H9 (cell line): ENCODE data around the gene SPEG. TPM values are rescaled to one million over a fixed set of nuclear protein-coding genes. Genes with fewer than 3 reads are reported as not detected.

ENCODE experiments used
- DNase-seq: peaks from one replicate; pipeline ENCODE4 v3.0.0-alpha.2; 2017
- H2AFZ ChIP-seq: one replicate; pipeline ENCODE4 v1.6.1; 2013; ENCODE audit warnings: mild to moderate bottlenecking, low read length, control low read depth, moderate library complexity
- H2AK5ac ChIP-seq: 2 replicates; pipeline ENCODE4 v1.6.1; 2013; ENCODE audit warnings: low read length, control low read depth, mixed read lengths; ENCODE audit not compliant: insufficient read length
- H2BK120ac ChIP-seq: one replicate; pipeline ENCODE4 v1.6.1; 2013; ENCODE audit warnings: low read depth, mild to moderate bottlenecking, low read length, control low read depth, inconsistent platforms; ENCODE audit not compliant: poor library complexity, severe bottlenecking
- H2BK12ac ChIP-seq: 2 replicates; pipeline ENCODE4 v1.6.1; 2013; ENCODE audit warnings: low read length, control low read depth, mixed read lengths, low read depth; ENCODE audit not compliant: insufficient read length
- H2BK15ac ChIP-seq: 2 replicates; pipeline ENCODE4 v1.6.1; 2013; ENCODE audit warnings: low read depth, low read length, control low read depth
- H2BK20ac ChIP-seq: one replicate; pipeline ENCODE4 v1.6.1; 2013; ENCODE audit warnings: low read depth, mild to moderate bottlenecking, low read length, control low read depth, inconsistent platforms; ENCODE audit not compliant: poor library complexity, severe bottlenecking
- H2BK5ac ChIP-seq: 2 replicates; pipeline ENCODE4 v1.6.1; 2013; ENCODE audit warnings: low read length, control low read depth, mixed read lengths; ENCODE audit not compliant: insufficient read length
- H3K14ac ChIP-seq: 2 replicates; pipeline ENCODE4 v1.6.1; 2013; ENCODE audit warnings: low read length, control low read depth; ENCODE audit not compliant: insufficient read depth
- H3K18ac ChIP-seq: 2 replicates; pipeline ENCODE4 v1.6.1; 2013; ENCODE audit warnings: low read depth, mild to moderate bottlenecking, mixed read lengths, low read length, control low read depth; ENCODE audit not compliant: insufficient read length
- H3K23ac ChIP-seq: 2 replicates; pipeline ENCODE4 v1.6.1; 2013; ENCODE audit warnings: low read length, control low read depth, mixed read lengths, low read depth; ENCODE audit not compliant: insufficient read length
- H3K23me2 ChIP-seq: 2 replicates; pipeline ENCODE4 v1.6.1; 2013; ENCODE audit warnings: low read depth, mild to moderate bottlenecking, mixed read lengths, low read length, control low read depth; ENCODE audit not compliant: insufficient read length, poor library complexity, severe bottlenecking
- H3K27ac ChIP-seq: 2 replicates; pipeline ENCODE4 v1.5.1; 2013; ENCODE audit warnings: low read length, control low read depth, mixed read lengths, low read depth; ENCODE audit not compliant: insufficient read length
- H3K27me3 ChIP-seq: 2 replicates; pipeline ENCODE4 v1.6.1; 2013; ENCODE audit warnings: low read length, control low read depth, inconsistent platforms; ENCODE audit not compliant: insufficient read depth
- H3K4ac ChIP-seq: 2 replicates; pipeline ENCODE4 v1.6.1; 2013; ENCODE audit warnings: low read depth, mild to moderate bottlenecking, control low read depth, inconsistent platforms, low read length, moderate library complexity
- H3K4me1 ChIP-seq: 2 replicates; pipeline ENCODE4 v1.6.1; 2013; ENCODE audit warnings: low read length, control low read depth, inconsistent platforms; ENCODE audit not compliant: insufficient read depth
- H3K4me2 ChIP-seq: 2 replicates; pipeline ENCODE4 v1.6.1; 2013; ENCODE audit warnings: low read length, control low read depth, mixed read lengths; ENCODE audit not compliant: insufficient read length, insufficient read depth
- H3K56ac ChIP-seq: 2 replicates; pipeline ENCODE4 v1.6.1; 2013; ENCODE audit warnings: low read depth, mild to moderate bottlenecking, mixed read lengths, low read length, control low read depth; ENCODE audit not compliant: insufficient read length
- H3K79me1 ChIP-seq: 2 replicates; pipeline ENCODE4 v1.6.1; 2013; ENCODE audit warnings: low read depth, mild to moderate bottlenecking, moderate library complexity, low read length, control low read depth, inconsistent platforms; ENCODE audit not compliant: insufficient read depth, poor library complexity, severe bottlenecking
- H3K79me2 ChIP-seq: 2 replicates; pipeline ENCODE4 v1.6.1; 2013; ENCODE audit warnings: low read length, control low read depth, inconsistent platforms; ENCODE audit not compliant: insufficient read depth
- H3K9ac ChIP-seq: 2 replicates; pipeline ENCODE4 v1.6.1; 2013; ENCODE audit warnings: low read length, control low read depth, mixed read lengths; ENCODE audit not compliant: insufficient read length; ENCODE audit errors: extremely low read depth
- H3K9me3 ChIP-seq: one replicate; pipeline ENCODE4 v1.6.1; 2013; ENCODE audit warnings: low read depth, low read length, inconsistent platforms; ENCODE audit not compliant: control insufficient read depth
- H3T11ph ChIP-seq: one replicate; pipeline ENCODE4 v1.6.1; 2013; ENCODE audit warnings: mild to moderate bottlenecking, low read length, control low read depth, inconsistent platforms
- H4K20me1 ChIP-seq: one replicate; pipeline ENCODE4 v1.6.1; 2013; ENCODE audit not compliant: control insufficient read depth, insufficient read length, insufficient read depth
- H4K5ac ChIP-seq: 2 replicates; pipeline ENCODE4 v1.6.1; 2013; ENCODE audit warnings: low read depth, mild to moderate bottlenecking, mixed read lengths, low read length, control low read depth; ENCODE audit not compliant: insufficient read length
- H4K8ac ChIP-seq: replicated peaks from 2 replicates; pipeline ENCODE4 v1.6.1; 2013; ENCODE audit warnings: low read length, control low read depth, mixed read lengths, low read depth; ENCODE audit not compliant: insufficient read length
- H4K91ac ChIP-seq: 2 replicates; pipeline ENCODE4 v1.6.1; 2013; ENCODE audit warnings: low read depth, mild to moderate bottlenecking, moderate library complexity, mixed read lengths, low read length, control low read depth; ENCODE audit not compliant: insufficient read length
- H3K27ac Mint-ChIP-seq, 3 experiments: 2 replicates in 2 of 3; 3 replicates in 1 of 3; pipeline ENCODE4 v1.8.0; 2020 to 2021; ENCODE audit warnings: mixed read lengths in 3 of 3, mild to moderate bottlenecking in 1 of 3, moderate library complexity in 1 of 3
- H3K27me3 Mint-ChIP-seq: 2 replicates; pipeline ENCODE4 v1.8.0; 2021; ENCODE audit warnings: low read depth, mild to moderate bottlenecking, moderate library complexity, mixed read lengths
- H3K36me3 Mint-ChIP-seq, 3 experiments: 2 replicates in 2 of 3; 3 replicates in 1 of 3; pipeline ENCODE4 v1.8.0; 2020 to 2021; ENCODE audit warnings: low read depth in 3 of 3, mixed read lengths in 3 of 3; ENCODE audit not compliant: insufficient read depth in 1 of 3
- H3K4me1 Mint-ChIP-seq, 2 experiments: 2 replicates each; pipeline ENCODE4 v1.8.0; 2020; ENCODE audit warnings: mixed read lengths in 2 of 2
- H3K4me3 Mint-ChIP-seq, 2 experiments: 2 replicates in 1 of 2; 3 replicates in 1 of 2; pipeline ENCODE4 v1.8.0; 2020 to 2021; ENCODE audit warnings: mild to moderate bottlenecking in 2 of 2, mixed read lengths in 2 of 2, moderate library complexity in 1 of 2
- H3K9me3 Mint-ChIP-seq, 2 experiments: 2 replicates in 1 of 2; 3 replicates in 1 of 2; pipeline ENCODE4 v1.8.0; 2020; ENCODE audit warnings: mild to moderate bottlenecking in 2 of 2, mixed read lengths in 2 of 2, moderate library complexity in 1 of 2
- CTCF ChIP-seq: fragments of 200-600 bp; sonication (generic); conservative IDR thresholded peaks from 3 replicates; pipeline ENCODE4 v1.8.0; 2021; ENCODE audit warnings: antibody characterized with exemption, mild to moderate bottlenecking
- WGBS: extraction: QIAGEN DNeasy Blood & Tissue Kit; methylation state at CpG from one replicate; pipeline ENCODE4 v1.1.7; 2013; ENCODE audit warnings: missing lambda C conversion rate, low lambda C conversion rate, mixed read lengths; ENCODE audit not compliant: insufficient read length; ENCODE audit errors: extremely low coverage; 5-methylcytosine and 5-hydroxymethylcytosine counted together
- total RNA-seq: library from RNA; stranded (reverse); gene quantifications from 2 replicates; pipeline ENCODE4 v1.2.1, GENCODE V29; 2021

The SPEG gene
- total RNA-seq, 1 experiment from 2014 or later, result 23.7 TPM

- Histone ChIP-seq H2BK120ac (no peak overlapping the region), H3K56ac (no peak overlapping the region), H3K4me2 (no peak overlapping the region), H3K23ac (no peak overlapping the region), H4K5ac (no peak overlapping the region), H3T11ph (no peak overlapping the region), H3K9ac (no peak overlapping the region), H2AFZ (no peak overlapping the region), H3K4ac (no peak overlapping the region), H3K9me3 (no peaks in the 10 kb centered on the region), H3K23me2 (no peaks in the 10 kb centered on the region), H3K79me1 (no peaks in the 10 kb centered on the region), H2BK20ac (no peak overlapping the region), H3K14ac (no peak overlapping the region), H3K18ac (no peak overlapping the region), H2BK12ac (no peak overlapping the region), H3K79me2 (no peaks in the 10 kb centered on the region), H3K27ac (no peak overlapping the region), H2BK15ac (no peak overlapping the region), H3K4me1 (no peaks in the 10 kb centered on the region), H4K20me1 (no peaks in the 10 kb centered on the region), H4K91ac (no peak overlapping the region), H3K27me3 (no peaks in the 10 kb centered on the region), H2BK5ac (no peak overlapping the region), H4K8ac (no peak overlapping the region), H2AK5ac (no peak overlapping the region)
- TF ChIP-seq CTCF, result no peak
- Mint-ChIP-seq H3K4me3 (no peak overlapping the region), H3K36me3 (no peaks in the 10 kb centered on the region), H3K27me3 (peaks cover 6% of the 10 kb centered on the region), H3K27ac (no peak overlapping the region; a peak in 2 of 7 replicates), H3K9me3 (no peaks in the 10 kb centered on the region; a peak in 1 of 5 replicates), H3K4me1 (peaks cover 21 to 35% of the 10 kb centered on the region in 2 experiments)
- DNase-seq, result no peak
- WGBS, result no CpG with 5 or more reads among the region's 7 CpGs
Measured at GRCh38 chr2:219405958-219406860, 28.4 kb upstream of the SPEG start.
